Measurements from ENCODE around the gene GNAT2. TPM values are rescaled to one million over a fixed set of nuclear protein-coding genes. Genes with fewer than 3 reads are reported as not detected.
A peak's percentile ranks its signal among the peaks of the same experiment; 100 is the strongest.

The GNAT2 gene
- total RNA-seq, 1 experiment from 2014 or later = 0.20 TPM

- H3K4me1 Mint-ChIP-seq = peaks cover 37 to 54% of the 10 kb centered on the region in 2 experiments
- no peaks in the 10 kb centered on the region; the same call in 1 of the 2 replicates for H3K27me3 Mint-ChIP-seq (ENCODE audit: low read depth)
- H3K27ac Mint-ChIP-seq = no peak overlapping the region; a peak in 1 of 7 replicates
- Histone ChIP-seq H3K23ac (ENCODE audit: insufficient read length, low read depth, low read length) (no peak overlapping the region), H2BK5ac (ENCODE audit: insufficient read length, low read length) (no peak overlapping the region), H4K91ac (ENCODE audit: insufficient read length, low read depth, low read length) (no peak overlapping the region), H3K23me2 (ENCODE audit: insufficient read length, low read depth, low read length, poor library complexity, severe bottlenecking) (peaks cover 12% of the 10 kb centered on the region), H3K9ac (ENCODE audit: extremely low read depth, insufficient read length, low read length) (peak overlapping the region; percentile 42), H3K4me1 (ENCODE audit: insufficient read depth, low read length) (no peaks in the 10 kb centered on the region; the same call in 1 of the 2 replicates), H2BK15ac (ENCODE audit: low read depth, low read length) (no peak overlapping the region), H3T11ph (ENCODE audit: low read length) (no peak overlapping the region), H2AFZ (ENCODE audit: low read length) (no peak overlapping the region), H4K20me1 (ENCODE audit: control insufficient read depth, insufficient read depth, insufficient read length) (peaks cover 2% of the 10 kb centered on the region), H3K18ac (ENCODE audit: insufficient read length, low read depth, low read length) (no peak overlapping the region), H2BK12ac (ENCODE audit: insufficient read length, low read depth, low read length) (no peak overlapping the region), H2AK5ac (ENCODE audit: insufficient read length, low read length) (no peak overlapping the region), H4K5ac (ENCODE audit: insufficient read length, low read depth, low read length) (no peak overlapping the region), H3K27ac (ENCODE audit: insufficient read length, low read depth, low read length) (no peak overlapping the region), H3K4ac (ENCODE audit: low read depth, low read length) (no peak overlapping the region), H3K79me1 (ENCODE audit: insufficient read depth, low read depth, low read length, poor library complexity, severe bottlenecking) (no peaks in the 10 kb centered on the region), H3K14ac (ENCODE audit: insufficient read depth, low read length) (no peak overlapping the region), H3K4me2 (ENCODE audit: insufficient read depth, insufficient read length, low read length) (peak overlapping the region; percentile 97), H3K79me2 (ENCODE audit: insufficient read depth, low read length) (peaks cover 6% of the 10 kb centered on the region; the same call in 1 of the 2 replicates), H2BK120ac (ENCODE audit: low read depth, low read length, poor library complexity, severe bottlenecking) (no peak overlapping the region), H2BK20ac (ENCODE audit: low read depth, low read length, poor library complexity, severe bottlenecking) (no peak overlapping the region), H3K56ac (ENCODE audit: insufficient read length, low read depth, low read length) (no peak overlapping the region), H4K8ac (replicated peaks; ENCODE audit: insufficient read length, low read depth, low read length) (no peak overlapping the region), H3K9me3 (ENCODE audit: control insufficient read depth, low read depth, low read length) (no peaks in the 10 kb centered on the region), H3K27me3 (ENCODE audit: insufficient read depth, low read length) (no peaks in the 10 kb centered on the region)
- peak overlapping the region; percentile 93 to 94 for H3K4me3 Mint-ChIP-seq
- peaks cover 0 to 6% (median 5%) of the 10 kb centered on the region in 3 experiments; a peak in 4 of 7 replicates for H3K36me3 Mint-ChIP-seq (ENCODE audit: insufficient read depth in 1 of 3, low read depth in 3 of 3)
- no peak for TF ChIP-seq CTCF (conservative IDR thresholded peaks at IDR 0.05)
- H3K9me3 Mint-ChIP-seq = no peaks in the 10 kb centered on the region
- no CpG with 5 or more reads among the region's 13 CpGs for WGBS (ENCODE audit: extremely low coverage, insufficient read length, low lambda C conversion rate)
- no peak for DNase-seq
Measured at GRCh38 chr1:109621379-109622136, 2.1 kb upstream of the GNAT2 start.
